DMS153 treated with DMSO at 0.1 percent for 48 hours (cell line): ENCODE measurements around the gene IL17RC.
"Not testable (repeated sequence)": the region's sequence is repeated elsewhere in the genome, so short reads cannot be mapped to it uniquely, and the experiment has no call there.

Source experiments
- DNase-seq: peaks from one replicate; lab custom pipeline; 2025; ENCODE audit not compliant: unreplicated experiment; lab: John Stamatoyannopoulos, UW

The IL17RC gene

DNA sequence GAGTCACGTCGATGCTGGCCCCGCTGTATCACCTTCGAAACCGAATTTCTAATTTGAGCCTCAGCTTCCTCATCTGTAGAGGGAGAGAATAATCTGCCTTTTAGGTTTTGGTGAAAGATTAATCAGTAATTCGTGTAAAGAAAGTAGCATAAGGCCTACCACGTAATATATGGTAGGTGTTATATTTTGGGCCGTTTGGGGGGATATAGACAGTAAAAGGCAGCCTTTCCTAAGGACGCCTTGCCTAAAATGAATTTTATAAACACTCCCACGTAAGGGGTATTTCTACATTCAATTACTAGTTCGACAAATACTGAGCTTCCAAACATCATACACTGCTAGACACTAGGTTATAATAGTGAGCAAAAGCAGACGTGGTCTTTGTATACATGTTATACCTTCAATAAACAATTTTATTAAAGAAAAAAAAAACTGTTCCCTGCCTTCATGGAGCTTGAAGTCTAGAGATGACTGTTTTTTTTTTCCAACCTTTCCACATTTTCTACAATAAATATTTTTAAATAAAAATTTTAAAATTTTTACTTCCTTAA lies 25.8 kb upstream of the IL17RC start:
- no peak for DNase-seq

DNA sequence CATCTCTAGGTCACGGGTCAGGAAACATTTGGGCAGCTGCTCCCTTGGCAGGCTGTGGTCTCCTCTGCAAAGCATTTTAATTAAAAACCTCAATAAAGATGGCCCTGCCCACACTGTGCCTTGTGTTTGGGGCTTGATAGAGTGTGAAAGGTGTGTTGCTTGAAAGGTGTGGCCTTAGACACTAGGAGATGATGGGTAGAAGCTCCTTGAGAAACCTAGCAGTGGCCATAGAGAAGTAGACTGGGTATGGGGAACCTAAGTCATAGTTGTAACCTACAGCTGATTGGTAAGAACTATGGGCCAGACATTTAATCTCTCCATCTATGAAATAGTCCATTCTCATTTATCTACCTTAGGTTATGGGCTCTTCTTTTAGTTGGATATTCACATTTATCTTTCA lies 23.2 kb upstream of the IL17RC start:
- DNase-seq, result no peak

DNA sequence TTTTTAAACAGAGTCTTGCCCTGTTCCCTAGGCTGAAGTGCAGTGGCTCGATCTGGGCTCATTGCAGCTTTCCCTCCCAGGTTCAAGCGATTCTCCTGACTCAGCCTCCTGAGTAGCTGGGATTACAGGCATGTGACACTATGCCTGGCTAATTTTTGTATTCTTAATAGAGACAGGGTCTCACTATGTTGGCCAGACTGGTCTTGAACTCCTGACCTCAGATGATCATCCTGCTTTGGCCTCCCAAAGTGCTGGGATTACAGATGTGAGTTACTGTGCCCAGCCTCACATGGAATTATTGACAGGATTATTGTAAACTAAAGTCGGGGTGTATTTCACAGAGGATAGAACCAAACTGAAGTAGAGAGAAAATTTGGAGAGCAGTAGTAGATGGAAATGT lies 21.2 kb upstream of the IL17RC start:
- not testable (repeated sequence) for DNase-seq

DNA sequence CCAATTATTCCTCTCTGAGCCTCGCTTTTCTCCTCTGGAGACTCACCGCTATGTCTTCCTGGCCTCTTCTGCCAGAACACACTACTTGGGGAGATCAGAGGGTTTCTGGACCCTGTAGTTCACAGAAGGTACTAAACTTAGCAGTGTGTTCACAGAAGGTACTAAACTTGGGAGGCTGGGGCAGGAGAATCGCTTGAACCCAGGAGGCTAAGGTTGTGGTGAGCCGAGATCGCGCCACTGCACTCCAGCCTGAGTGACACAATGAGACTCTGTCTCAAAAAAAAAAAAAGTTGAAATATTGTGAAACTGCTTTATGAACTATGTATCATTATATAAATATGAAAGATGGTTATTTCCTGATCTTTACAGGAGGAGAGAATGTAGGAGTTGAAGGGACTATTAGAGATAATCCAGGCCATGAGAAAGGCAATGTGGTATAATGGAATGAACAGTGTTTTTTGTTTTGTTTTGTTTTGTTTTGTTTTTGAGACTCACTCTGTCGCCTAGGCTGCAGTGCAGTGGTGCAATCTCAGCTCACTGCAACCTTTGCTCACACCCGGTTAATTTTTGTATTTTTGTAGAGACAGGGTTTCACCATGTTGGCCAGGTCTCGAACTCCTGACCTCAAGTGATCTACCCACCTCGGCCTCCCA lies 20.0 kb upstream of the IL17RC start:
- DNase-seq, result not testable (repeated sequence)

DNA sequence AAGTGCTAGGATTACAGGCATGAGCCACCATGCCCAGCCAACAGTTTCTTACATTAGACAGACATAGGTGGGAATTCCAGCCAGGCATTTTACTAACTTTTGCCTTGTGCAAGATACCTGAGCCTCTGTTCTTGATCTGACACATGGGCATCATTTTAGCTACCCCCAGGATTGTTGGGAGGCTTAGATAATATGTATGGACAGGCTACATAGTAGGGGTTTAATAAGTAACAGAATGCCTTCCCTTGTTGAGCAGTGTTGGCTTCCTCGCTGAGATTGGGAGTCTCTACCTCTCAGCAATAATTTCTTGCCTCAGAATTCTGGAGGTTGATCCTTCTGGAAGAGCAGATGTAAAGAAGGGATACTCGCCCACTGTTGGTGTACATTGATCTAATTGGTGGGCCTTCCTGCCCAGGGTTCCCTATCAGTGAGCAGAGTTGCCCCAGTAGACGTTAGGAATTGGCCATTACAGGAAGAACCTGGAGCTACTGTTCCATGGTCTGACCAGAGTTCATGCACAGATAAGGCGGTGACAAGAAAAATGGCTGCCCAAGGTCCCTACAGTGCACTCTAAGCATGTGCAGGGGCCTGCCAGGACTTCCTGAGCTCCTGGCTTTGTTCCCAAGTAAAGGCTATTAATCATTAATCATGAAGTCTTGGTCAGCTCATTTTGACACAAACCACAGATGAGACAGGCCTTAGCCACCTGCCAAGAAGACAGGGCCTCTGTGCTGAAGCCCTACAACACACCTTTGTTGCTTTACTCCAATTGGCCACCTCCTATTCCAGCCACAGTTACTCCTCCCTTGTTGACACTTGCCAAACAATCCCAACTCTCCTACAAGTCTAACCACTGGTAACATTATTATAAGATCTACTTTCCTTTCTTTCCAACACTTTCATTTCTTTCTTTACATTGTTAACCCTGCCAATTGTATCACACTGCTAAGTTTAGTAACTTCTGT lies 19.2 kb upstream of the IL17RC start:
- no peak for DNase-seq

DNA sequence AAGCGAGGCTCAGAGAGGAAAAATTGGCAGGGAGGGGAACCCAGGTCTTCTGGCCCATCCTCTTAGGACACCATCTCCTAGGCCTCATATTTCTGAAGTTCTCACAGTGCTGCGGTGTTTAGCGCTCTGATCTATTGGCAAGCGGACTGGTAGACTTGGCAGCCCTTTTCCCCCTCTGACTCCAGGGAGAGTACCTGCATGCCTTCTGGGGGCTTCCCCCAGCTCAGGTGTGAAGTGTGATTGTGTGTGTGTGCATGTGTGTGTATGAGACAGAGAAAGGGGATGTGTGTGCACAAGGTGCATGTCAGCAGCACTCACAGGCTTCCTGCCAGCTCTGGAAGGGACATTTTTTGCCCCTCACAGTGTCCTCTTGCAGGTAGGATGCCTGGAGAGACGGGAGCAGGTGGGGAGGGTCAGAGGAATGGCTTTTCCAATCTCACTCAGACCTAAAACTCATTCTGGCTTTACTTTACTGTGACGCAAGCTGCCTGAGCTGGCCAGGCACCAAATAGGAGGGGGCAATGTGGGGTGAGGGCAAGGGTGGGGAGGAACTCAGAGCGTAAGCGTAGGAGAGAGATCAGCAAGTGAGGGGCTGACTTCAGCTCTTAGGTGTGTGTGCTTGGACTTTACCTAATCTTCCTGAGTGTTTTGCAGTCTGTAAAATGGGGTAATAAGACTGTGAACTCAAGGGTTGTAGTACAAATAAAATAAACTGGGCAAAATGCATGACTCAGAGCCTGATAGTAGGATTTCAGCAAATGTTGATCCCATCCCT lies 18.2 kb upstream of the IL17RC start:
- DNase-seq, result no peak

DNA sequence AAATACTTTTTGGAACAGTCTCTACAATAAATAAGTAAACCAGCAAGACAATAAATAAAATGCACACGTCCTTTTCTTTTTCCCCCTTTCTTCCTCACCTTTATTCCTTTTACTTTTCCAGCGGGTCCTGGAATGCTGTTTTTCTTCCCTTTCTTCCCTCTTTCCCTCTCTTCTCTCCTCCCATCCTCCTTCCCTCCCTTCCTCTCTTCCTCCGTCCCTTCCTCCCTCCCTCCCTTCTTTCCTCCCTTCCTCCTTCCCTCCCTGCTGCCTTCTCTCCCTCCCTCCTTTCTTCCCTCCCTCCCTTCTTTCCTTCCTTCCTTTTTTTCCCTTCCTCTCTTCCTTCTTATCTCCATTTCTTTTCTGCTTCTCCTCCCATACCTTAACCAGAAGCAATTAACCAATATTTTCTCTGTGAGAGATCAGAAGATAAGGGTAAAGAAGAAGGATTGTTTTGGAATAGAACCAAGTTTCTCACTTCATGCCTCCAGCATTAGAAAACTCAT lies 17.6 kb upstream of the IL17RC start:
- no peak for DNase-seq

DNA sequence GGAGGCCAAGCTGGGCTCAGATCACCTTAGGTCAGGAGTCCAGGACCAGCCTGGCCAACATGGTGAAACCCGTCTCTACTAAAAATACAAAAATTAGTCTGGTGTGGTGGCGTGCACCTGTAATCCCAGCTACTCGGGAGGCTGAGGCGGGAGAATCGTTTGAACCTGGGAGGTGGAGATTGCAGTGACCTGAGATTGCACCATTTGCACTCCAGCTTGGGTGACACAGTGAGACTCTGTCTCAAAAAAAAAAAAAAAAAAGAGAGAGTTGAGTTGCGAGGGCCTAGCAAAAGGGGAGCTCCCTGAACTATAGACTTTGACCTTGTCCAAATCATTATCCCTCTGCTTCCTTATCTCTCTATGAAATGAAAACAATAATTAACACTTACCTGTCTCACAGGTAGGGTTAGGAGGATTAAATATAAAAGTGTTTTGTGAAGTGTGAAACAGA lies 15.9 kb upstream of the IL17RC start:
- DNase-seq, result not testable (repeated sequence)

DNA sequence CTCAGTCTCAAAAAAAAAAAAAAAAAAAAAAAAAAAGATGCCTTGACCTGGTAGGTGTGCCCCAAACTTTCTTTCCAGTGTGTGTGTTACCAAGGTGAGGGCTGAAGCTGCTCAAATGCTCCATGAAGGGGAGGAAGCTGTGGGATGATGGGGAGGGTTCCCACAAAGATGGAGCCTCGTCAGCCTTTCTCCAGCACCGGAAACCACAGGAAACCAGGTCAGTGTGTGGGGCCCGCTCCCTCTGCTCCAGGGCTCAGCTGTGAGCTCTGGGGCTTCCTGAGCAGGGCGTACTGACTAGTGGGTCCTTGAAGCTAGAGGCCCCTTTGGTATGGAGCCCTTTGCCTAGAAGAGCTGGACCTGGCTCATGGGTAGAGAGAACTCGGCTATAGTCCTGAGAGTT lies 14.9 kb upstream of the IL17RC start:
- no peak for DNase-seq

DNA sequence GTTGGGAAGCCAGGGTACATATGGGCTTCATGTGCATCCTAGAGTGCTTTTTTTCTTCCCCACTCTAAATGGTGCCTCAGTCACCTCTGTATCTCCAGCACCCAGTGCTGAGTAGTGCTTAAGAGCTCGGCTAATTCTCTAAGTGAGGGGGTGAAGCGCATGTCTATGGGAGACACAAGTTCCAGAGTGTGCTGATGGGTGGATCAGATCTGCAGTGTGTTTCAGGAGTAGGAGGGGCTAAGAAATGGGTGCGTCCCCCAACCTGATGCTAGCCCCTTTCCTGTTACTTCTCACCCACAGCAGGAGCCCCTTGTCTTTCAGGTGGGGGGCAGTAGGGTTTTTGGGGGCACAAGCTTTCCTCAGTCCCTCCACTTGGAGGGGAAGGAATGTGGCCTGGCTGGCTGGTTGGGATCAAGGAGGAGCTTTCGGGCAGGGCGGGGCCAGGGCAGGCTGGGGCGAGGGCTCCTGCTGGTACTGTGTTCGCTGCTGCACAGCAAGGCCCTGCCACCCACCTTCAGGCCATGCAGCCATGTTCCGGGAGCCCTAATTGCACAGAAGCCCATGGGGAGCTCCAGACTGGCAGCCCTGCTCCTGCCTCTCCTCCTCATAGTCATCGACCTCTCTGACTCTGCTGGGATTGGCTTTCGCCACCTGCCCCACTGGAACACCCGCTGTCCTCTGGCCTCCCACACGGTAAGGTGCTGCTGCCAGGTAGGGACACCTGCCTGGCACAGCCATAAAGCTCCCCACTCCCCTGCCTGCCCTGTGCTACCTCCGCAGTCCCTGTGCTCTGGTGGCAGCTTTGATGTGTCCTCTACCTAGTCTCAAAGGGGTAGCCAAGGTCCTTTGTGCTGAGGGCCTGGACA lies 14.3 kb upstream of the IL17RC start, which contains the start of gene IL17RE:
Gene IL17RE (plus strand): TSS at position 477 of the 866 bp plus-strand sequence. CDS start 85 bp downstream, at position 562.
- DNase-seq, result peak; percentile 1

DNA sequence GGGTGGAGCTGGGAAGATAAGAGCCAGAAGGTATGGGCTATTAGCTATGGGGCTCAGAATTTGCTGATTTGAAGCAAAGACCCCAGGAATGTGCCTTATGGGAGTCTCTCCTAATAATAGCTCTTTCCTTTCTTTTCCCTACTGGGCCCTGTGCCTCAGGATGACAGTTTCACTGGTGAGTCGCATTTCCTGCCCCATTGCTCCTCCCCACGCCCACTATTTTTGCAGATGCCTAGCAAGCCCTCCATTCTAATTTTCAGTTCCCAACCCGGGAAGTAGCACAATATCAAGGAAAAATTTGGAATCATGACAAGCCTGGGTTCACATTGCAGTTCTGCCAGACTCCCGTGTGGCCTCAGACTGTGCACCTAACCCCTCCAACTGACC lies 13.7 kb upstream of the IL17RC start:
- DNase-seq, result no peak

DNA sequence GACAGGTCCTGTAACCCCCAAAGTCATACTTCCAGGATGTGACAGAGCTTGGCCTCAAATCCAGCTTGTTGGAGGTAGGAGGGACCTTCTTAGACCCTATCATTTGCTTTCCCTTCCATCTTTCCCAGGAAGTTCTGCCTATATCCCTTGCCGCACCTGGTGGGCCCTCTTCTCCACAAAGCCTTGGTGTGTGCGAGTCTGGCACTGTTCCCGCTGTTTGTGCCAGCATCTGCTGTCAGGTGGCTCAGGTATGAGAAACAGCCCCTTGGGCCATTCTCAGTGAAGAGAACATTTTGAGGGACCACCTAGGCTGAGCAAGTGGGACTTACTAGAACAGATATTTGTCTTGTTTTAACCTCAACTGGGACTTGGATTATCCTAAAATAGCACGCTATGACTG lies 13.0 kb upstream of the IL17RC start:
- no peak for DNase-seq

DNA sequence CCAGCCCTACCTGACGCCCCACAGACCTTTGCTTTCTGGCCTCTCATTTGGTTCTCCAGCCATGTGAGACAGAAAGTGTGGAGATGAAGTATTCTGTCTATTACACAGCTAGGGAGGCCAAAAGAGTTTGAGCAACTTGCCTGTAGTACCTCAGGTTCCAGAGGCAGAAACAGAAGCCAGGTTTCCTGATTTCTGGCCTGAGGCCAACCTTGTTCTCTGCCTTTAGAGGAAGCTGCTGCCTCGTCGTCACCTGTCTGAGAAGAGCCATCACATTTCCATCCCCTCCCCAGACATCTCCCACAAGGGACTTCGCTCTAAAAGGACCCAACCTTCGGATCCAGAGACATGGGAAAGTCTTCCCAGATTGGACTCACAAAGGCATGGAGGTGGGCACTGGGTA lies 10.4 kb upstream of the IL17RC start:
- DNase-seq, result no peak

DNA sequence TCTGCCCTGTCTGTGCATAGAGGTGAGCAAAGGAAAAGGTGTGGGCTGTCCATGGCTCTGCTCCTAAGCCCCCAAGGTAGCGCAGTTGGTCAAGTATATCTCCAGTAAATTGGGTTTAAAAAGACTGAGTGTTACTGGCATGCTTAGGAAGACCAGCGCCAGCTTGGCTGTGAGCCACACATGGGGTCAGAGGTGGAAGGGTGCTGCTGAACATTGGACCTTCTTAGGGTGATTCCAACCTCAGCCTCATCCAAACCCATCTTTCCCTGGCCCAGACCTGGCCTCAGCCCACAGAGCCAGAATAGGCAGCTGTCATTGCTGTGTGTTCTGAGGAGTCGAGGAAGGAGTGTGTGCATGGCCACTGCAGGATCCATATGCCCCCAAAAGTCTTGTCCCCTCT lies 8.6 kb upstream of the IL17RC start:
- DNase-seq, result no peak

DNA sequence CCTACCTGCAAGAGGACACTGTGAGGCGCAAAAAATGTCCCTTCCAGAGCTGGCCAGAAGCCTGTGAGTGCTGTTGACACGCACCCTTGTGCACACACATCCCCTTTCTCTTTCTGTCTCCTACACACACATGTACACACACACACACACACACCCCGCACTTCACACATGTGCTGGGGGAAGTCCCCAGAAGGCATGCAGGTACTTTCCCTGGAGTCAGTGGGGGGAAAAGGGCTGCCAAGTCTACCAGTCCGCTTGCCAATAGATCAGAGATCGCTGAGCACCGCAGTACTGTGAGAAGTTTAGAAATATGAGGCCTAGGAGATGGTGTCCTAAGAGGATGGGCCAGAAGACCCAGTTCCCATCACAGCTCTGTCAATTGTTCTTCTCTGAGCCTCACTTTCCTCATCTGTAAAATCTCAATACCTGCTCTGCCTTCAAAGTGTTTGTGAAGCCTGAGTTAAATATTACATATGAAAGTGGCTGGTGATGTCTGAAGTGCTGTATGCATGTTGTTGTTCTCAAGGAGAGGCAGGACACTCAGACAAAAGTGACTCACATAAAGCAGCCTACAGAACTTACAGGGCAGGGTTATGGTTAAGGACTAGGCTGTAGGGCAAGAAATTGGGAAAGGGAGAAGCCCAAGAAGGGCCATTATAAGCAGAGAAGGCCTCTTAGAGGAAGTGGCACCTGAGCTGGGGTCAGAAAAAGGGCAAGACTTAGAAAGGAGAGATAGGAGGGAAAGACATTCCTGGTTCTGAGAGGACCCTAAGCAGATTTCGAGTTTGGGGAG lies 7.5 kb upstream of the IL17RC start:
- no peak for DNase-seq

DNA sequence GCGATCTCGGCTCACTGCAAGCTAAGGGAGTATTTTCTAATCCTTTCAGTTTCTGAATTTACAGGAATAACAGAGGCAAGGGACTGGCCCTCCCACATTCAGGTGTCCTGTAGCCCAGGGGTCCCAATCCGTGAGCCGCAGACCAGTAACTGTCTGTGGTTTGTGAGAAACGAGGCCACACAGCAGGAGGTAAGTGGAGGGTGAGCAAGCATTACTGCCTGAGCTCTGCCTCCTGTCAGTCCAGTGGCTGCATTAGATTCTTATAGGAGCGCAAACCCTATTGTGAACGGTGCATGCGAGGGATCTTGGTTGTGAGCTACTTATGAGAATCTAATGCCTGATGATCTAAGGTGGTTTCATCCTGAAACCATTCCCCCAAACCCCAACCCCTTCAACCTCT lies 5.0 kb upstream of the IL17RC start:
- no peak for DNase-seq

DNA sequence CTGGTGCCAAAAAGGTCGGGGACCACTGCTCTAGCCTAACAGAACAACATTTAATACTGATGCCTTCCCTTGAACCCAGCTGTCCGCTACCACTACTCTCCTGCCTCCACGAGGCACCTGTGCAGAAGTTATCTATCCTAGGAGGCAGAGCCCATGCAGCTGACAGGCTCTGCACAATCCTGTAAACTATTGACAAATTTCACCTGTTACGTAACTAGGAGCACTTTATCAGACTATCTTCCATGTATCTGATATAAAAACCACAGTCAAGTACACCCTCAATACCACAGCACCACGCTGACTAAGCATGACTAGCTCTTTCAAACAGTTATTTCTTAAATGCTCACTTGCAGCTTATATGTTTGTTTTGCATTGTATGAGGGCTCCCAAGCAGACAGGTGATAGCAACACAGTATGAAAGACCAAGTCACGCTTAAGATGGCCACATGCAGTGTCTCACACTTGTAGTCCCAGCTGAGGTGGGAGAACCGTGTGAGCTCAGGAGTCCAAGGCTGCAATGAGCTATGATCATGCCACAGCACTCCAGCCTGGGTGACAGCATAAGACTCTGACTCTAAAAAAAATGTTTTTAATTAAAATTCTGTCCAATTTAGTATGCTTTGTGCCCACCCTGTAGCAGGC lies 4.5 kb upstream of the IL17RC start:
- no peak for DNase-seq

DNA sequence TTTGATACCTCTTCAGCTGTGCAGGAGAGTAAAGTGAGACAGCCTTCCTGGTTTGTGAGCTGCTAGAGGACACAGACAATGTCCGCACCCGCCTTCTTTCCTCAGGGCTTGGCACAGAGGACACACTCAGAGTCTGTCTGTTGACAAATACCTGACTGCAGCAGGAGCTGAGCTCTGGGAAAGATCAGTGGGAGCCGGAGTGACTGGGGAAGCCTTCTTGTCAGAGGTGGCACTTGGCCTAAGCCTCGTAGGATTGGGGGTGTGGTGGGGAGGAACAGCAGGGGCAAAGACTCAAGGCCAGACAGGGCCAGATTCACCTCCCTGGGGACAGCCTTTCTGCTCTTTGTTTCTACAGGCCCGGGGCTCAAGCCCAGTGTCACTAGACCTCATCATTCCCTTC lies 3.3 kb upstream of the IL17RC start:
- no peak for DNase-seq

DNA sequence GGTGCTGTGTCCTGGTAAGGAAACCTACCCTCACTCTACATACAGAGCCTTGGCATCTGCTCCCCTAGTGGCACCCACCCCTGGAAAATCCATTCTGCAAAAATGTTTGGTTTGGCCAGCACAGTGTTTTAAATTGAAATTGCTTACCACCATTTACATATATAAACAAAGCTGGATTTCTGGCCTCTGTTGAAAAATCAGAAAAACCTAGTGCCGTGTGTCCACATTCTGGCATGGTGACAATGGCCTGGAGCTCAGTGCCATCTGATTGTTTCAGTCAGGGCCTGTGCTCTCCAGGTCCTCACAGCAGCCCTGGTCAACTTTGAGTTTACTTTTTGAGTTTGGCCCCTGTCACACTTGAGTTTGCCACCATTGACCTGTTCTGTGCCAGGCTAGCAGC lies 2.9 kb upstream of the IL17RC start:
- DNase-seq, result no peak
